Measurements from ENCODE around the gene TTBK2.

- TF ChIP-seq MAX (IDR thresholded peaks at IDR 0.05), result no peak
- TF ChIP-seq CTCF (IDR thresholded peaks at IDR 0.05; ENCODE audit: low read depth, low read length, missing input control), result no peak
- TF ChIP-seq JUND (IDR thresholded peaks at IDR 0.05), result no peak
- no peak for TF ChIP-seq NR2F2 (IDR thresholded peaks at IDR 0.05)
- TF ChIP-seq RAD21 (IDR thresholded peaks at IDR 0.05), result no peak
- no peak for TF ChIP-seq REST (IDR thresholded peaks at IDR 0.05)
- no peak for TF ChIP-seq RXRA (IDR thresholded peaks at IDR 0.05)
- no peak for TF ChIP-seq TAF1 (conservative IDR thresholded peaks at IDR 0.05)
- no peak for TF ChIP-seq YY1 (IDR thresholded peaks at IDR 0.05)
- TF ChIP-seq HNF4G (IDR thresholded peaks at IDR 0.05), result no peak
Observed at GRCh38 chr15:42804739-42805138, 115.8 kb downstream of the TTBK2 start.

Data from liver (tissue), 3 donors.